ENCODE results near the gene IFITM1. TPM values are rescaled to one million over a fixed set of nuclear protein-coding genes. Genes with fewer than 3 reads are reported as not detected.
A peak's percentile ranks its signal among the peaks of the same experiment; 100 is the strongest.
"Not testable (repeated sequence)": the region's sequence is repeated elsewhere in the genome, so short reads cannot be mapped to it uniquely, and the experiment has no call there.

IFITM1 gene
- total and polyA plus RNA-seq, 2 of the 8 experiments (the other 6 are each of a cell fraction or from before 2014, with no cell fraction given): 394 to 1,464 TPM

DNA sequence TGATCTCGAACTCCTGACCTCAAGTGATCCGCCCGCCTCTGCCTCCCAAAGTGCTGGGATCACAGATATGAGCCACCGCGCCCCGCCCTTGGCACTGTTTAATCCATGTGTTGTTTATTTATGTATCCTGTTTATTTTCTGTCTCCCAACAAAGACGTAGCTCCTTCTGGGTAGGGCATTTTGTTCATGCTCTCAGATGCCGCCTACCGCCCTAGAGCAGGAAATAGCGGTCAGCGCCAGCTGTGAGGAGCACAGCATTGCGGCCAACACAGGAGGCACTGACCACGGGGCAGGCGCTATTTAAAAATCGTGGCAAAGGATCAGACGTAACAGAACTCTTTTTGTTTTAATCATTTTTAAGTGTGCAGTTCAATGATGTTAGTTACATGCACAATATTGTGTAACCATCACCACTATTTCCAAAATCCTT is 45.1 kb upstream of the IFITM1 start:
- not testable (repeated sequence) for DNase-seq (ENCODE audit: low read depth in 1 of 2, low spot score in 2 of 2); H3K4me3 ChIP-seq (ENCODE audit: extremely low read depth in 1 of 4, insufficient read depth in 2 of 4, low read depth in 3 of 4, low read length in 4 of 4); FAIRE-seq; H2BK15ac ChIP-seq (ENCODE audit: low read length); H4K5ac ChIP-seq (ENCODE audit: insufficient read length, low read depth, low read length); H3K18ac ChIP-seq (ENCODE audit: extremely low read depth, low read length); H3K23me2 ChIP-seq (ENCODE audit: low read depth, low read length); H2AK5ac ChIP-seq (ENCODE audit: low read depth, low read length); H3K56ac ChIP-seq (replicated peaks; ENCODE audit: insufficient read length, low read depth, low read length); H3K23ac ChIP-seq (ENCODE audit: insufficient read length); H3K9ac ChIP-seq (replicated peaks in 1 of 4; ENCODE audit: extremely low read depth in 1 of 4, low read depth in 3 of 4, low read length in 3 of 4); H3K9me3 ChIP-seq (ENCODE audit: insufficient read depth in 2 of 2, low read depth in 1 of 2, low read length in 1 of 2); H4K91ac ChIP-seq (replicated peaks; ENCODE audit: insufficient read length, low read length); H3K27ac ChIP-seq (ENCODE audit: low read depth, low read length); H4K20me1 ChIP-seq (replicated peaks in 1 of 2; ENCODE audit: control insufficient read depth in 1 of 2, insufficient read depth in 2 of 2, low read length in 2 of 2); H4K8ac ChIP-seq (ENCODE audit: extremely low read depth, insufficient read depth, low read length); H3K79me2 ChIP-seq (ENCODE audit: control insufficient read depth in 1 of 2, insufficient read depth in 2 of 2, low read length in 2 of 2); H2BK120ac ChIP-seq (replicated peaks; ENCODE audit: low read depth, low read length); H2AFZ ChIP-seq (ENCODE audit: low read length); H3K36me3 ChIP-seq (ENCODE audit: control insufficient read depth in 2 of 4, insufficient read depth in 4 of 4, low read length in 3 of 4); H3K79me1 ChIP-seq (ENCODE audit: low read depth, low read length); H3K14ac ChIP-seq (ENCODE audit: insufficient read length); H3K27me3 ChIP-seq (replicated peaks in 1 of 4; ENCODE audit: control insufficient read depth in 3 of 4, extremely low read depth in 1 of 4, insufficient read depth in 3 of 4, low read length in 3 of 4)
- peak overlapping the region; percentile 20 for H3K4ac ChIP-seq (replicated peaks; ENCODE audit: insufficient read length, low read depth, low read length)
- peaks cover 4 to 20% (median 13%) of the 10 kb centered on the region in 4 experiments for H3K4me1 ChIP-seq (replicated peaks in 1 of 4; ENCODE audit: control insufficient read depth in 3 of 4, insufficient read depth in 4 of 4, low read length in 3 of 4)
- TF ChIP-seq, protein P1, sequence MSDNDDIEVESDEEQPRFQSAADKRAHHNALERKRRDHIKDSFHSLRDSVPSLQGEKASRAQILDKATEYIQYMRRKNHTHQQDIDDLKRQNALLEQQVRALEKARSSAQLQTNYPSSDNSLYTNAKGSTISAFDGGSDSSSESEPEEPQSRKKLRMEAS (IDR thresholded peaks at IDR 0.05): peak; percentile 20; the same call in 1 of the 2 replicates
- TF ChIP-seq, protein P2, sequence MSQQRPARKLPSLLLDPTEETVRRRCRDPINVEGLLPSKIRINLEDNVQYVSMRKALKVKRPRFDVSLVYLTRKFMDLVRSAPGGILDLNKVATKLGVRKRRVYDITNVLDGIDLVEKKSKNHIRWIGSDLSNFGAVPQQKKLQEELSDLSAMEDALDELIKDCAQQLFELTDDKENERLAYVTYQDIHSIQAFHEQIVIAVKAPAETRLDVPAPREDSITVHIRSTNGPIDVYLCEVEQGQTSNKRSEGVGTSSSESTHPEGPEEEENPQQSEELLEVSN (IDR thresholded peaks at IDR 0.05): 0 out of 2 replicates have a peak, but pooled peaks have one; percentile 16
- ChIA-PET CTCF (ENCODE audit: partially characterized antibody) (interaction anchor here (0.8 to 2.5 kb wide), 6 partner anchors 10 to 94 kb away, joined by 3 to 11 read pairs (median 6); partner anchors contain the start of gene NLRP6), POLR2A (ENCODE audit: partially characterized antibody) (interaction anchor here (0.8 to 2.1 kb wide), 9 partner anchors 13 to 99 kb away, joined by 3 to 11 read pairs (median 5); partner anchors contain the start of gene IFITM2)
- peak overlapping the region; percentile 50; the same call in 1 of the 2 replicates for H2BK5ac ChIP-seq (ENCODE audit: low read depth, low read length)
- H2BK20ac ChIP-seq (ENCODE audit: low read length): 0 out of 2 replicates have a peak overlapping the region, but pooled peaks have one; percentile 80
- WGBS, 2 experiments (ENCODE audit: extremely low coverage in 1 of 2, insufficient coverage in 1 of 2, insufficient read length in 1 of 2, insufficient replicate concordance in 2 of 2, low coverage in 1 of 2, low lambda C conversion rate in 2 of 2, missing lambda C conversion rate in 1 of 2): 71% methylated on average over 16 of the region's 16 CpGs; no CpG with 5 or more reads in 1 of the 2 experiments
- H3K4me2 ChIP-seq (ENCODE audit: insufficient read depth in 1 of 2, low read depth in 2 of 2, low read length in 2 of 2): peak overlapping the region in 1 of 2 experiments; percentile 22; a peak in 1 of 4 replicates
- peak overlapping the region; percentile 75 for H2BK12ac ChIP-seq (ENCODE audit: low read depth, low read length)
